ENCODE data around the gene MS4A7.

DNA sequence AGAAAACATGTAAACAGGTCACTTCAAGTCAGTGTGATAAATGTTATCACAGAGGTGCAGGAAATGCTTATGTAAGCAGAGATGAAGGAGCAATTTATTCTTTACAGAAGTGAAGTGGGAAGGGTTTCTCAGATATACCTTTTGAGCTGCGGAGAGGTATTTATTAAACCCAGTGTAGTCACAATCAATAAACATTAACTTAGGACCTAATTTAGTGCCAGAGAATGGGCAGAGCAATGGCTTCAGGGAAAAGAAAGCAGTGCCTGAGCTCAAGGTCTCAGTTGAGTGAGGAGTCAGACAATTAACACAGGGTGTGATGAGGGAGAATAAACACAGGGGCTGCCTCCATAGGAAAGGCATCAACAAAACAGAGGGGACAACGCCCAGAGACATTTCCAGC, 52.9 kb downstream of the MS4A7 start:
- TF ChIP-seq, protein P1, sequence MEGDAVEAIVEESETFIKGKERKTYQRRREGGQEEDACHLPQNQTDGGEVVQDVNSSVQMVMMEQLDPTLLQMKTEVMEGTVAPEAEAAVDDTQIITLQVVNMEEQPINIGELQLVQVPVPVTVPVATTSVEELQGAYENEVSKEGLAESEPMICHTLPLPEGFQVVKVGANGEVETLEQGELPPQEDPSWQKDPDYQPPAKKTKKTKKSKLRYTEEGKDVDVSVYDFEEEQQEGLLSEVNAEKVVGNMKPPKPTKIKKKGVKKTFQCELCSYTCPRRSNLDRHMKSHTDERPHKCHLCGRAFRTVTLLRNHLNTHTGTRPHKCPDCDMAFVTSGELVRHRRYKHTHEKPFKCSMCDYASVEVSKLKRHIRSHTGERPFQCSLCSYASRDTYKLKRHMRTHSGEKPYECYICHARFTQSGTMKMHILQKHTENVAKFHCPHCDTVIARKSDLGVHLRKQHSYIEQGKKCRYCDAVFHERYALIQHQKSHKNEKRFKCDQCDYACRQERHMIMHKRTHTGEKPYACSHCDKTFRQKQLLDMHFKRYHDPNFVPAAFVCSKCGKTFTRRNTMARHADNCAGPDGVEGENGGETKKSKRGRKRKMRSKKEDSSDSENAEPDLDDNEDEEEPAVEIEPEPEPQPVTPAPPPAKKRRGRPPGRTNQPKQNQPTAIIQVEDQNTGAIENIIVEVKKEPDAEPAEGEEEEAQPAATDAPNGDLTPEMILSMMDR (IDR thresholded peaks at IDR 0.05) = no peak
- TF ChIP-seq POLR2A (IDR thresholded peaks at IDR 0.05; ENCODE audit: low read depth) (no peak), POLR2AphosphoS5 (IDR thresholded peaks at IDR 0.05) (no peak)

All from esophagus muscularis mucosa (tissue), 3 donors.